ENCODE measurements around the gene PNCK. TPM values are rescaled to one million over a fixed set of nuclear protein-coding genes. Genes with fewer than 3 reads are reported as not detected.
"Not testable (repeated sequence)": the region's sequence is repeated elsewhere in the genome, so short reads cannot be mapped to it uniquely, and the experiment has no call there.

Gene PNCK
- total and polyA plus RNA-seq, 7 donors, result 4.6 to 135 (median 49.6) TPM; not detected in 2

- Histone ChIP-seq H3K27me3 (no peaks in the 10 kb centered on the region), H3K9me3 (no peaks in the 10 kb centered on the region), H3K4me1 (peaks cover 0 to 49% (median 13%) of the 10 kb centered on the region in 4 donors), H3K4me3 (no peak overlapping the region), H3K27ac (peak overlapping the region in 3 of 4 donors; percentile 66 to 92 (median 83)), H3K36me3 (peaks cover 0 to 14% (median 0%) of the 10 kb centered on the region in 4 donors)
- WGBS, 2 donors, result 39 to 83% methylated on average over 23 of the region's 23 CpGs
- no peak for DNase-seq
- TF ChIP-seq POLR2AphosphoS5 (IDR thresholded peaks at IDR 0.05) (no peak), EP300 (IDR thresholded peaks at IDR 0.05) (no peak), POLR2A (IDR thresholded peaks at IDR 0.05) (no peak), CTCF (IDR thresholded peaks at IDR 0.05) (no peak)
- intact Hi-C loops (cut with DNase I), result no loop called here
These were observed 21.2 kb upstream of the PNCK start for GRCh38 chrX:153694687-153695270.

- Histone ChIP-seq H3K27ac (peak overlapping the region in 3 of 4 donors; percentile 66 to 92 (median 83)), H3K4me1 (peaks cover 0 to 45% (median 14%) of the 10 kb centered on the region in 4 donors), H3K36me3 (peaks cover 0 to 14% (median 0%) of the 10 kb centered on the region in 4 donors)
- DNase-seq; H3K27me3 ChIP-seq; H3K4me3 ChIP-seq; H3K9me3 ChIP-seq; intact Hi-C loops (cut with DNase I): not testable (repeated sequence)
- 92% methylated on average over 16 of the region's 16 CpGs for WGBS, 2 donors
These were observed 20.6 kb upstream of the PNCK start for GRCh38 chrX:153694256-153694655.

- TF ChIP-seq CTCF (IDR thresholded peaks at IDR 0.05), result no peak
- TF ChIP-seq POLR2AphosphoS5 (IDR thresholded peaks at IDR 0.05), result peak; percentile 38 to 74 (median 56)
- no peak for TF ChIP-seq EP300 (IDR thresholded peaks at IDR 0.05)
- no peak for TF ChIP-seq POLR2A (IDR thresholded peaks at IDR 0.05)
- Histone ChIP-seq H3K4me1 (peaks cover 0 to 43% (median 13%) of the 10 kb centered on the region in 4 donors), H3K27ac (peak overlapping the region in 3 of 4 donors; percentile 66 to 92 (median 83)), H3K27me3 (no peaks in the 10 kb centered on the region), H3K36me3 (peaks cover 0 to 14% (median 0%) of the 10 kb centered on the region in 4 donors), H3K4me3 (no peak overlapping the region), H3K9me3 (no peaks in the 10 kb centered on the region)
- intact Hi-C loops (cut with DNase I), result no loop called here
- WGBS, 2 donors, result 72 to 79% methylated on average over 30 to 31 of the region's 31 CpGs
- DNase-seq, result no peak
These were observed 19.8 kb upstream of the PNCK start for GRCh38 chrX:153693216-153694086.

- H3K4me3 ChIP-seq, result no peak overlapping the region
- TF ChIP-seq EP300 (IDR thresholded peaks at IDR 0.05), result no peak
- TF ChIP-seq CTCF (IDR thresholded peaks at IDR 0.05), result no peak
- TF ChIP-seq POLR2A (IDR thresholded peaks at IDR 0.05), result no peak
- no peak for TF ChIP-seq POLR2AphosphoS5 (IDR thresholded peaks at IDR 0.05)
- peaks cover 0 to 43% (median 13%) of the 10 kb centered on the region in 4 donors for H3K4me1 ChIP-seq
- DNase-seq, result no peak
- peaks cover 0 to 14% (median 0%) of the 10 kb centered on the region in 4 donors for H3K36me3 ChIP-seq
- intact Hi-C loops (cut with DNase I), result no loop called here
- H3K9me3 ChIP-seq, result no peaks in the 10 kb centered on the region
- 56 to 76% methylated on average over 24 of the region's 24 CpGs for WGBS, 2 donors
- peak overlapping the region in 3 of 4 donors; percentile 66 to 92 (median 83) for H3K27ac ChIP-seq
- no peaks in the 10 kb centered on the region for H3K27me3 ChIP-seq
These were observed 19.1 kb upstream of the PNCK start for GRCh38 chrX:153692611-153693156.

- H3K4me3 ChIP-seq, result no peak overlapping the region
- 38 to 84% methylated on average over 4 of the region's 4 CpGs for WGBS, 2 donors
- TF ChIP-seq EP300 (IDR thresholded peaks at IDR 0.05) (no peak), CTCF (IDR thresholded peaks at IDR 0.05) (no peak), POLR2AphosphoS5 (IDR thresholded peaks at IDR 0.05) (no peak), POLR2A (IDR thresholded peaks at IDR 0.05) (no peak)
- intact Hi-C loops (cut with DNase I), result no loop called here
- H3K9me3 ChIP-seq, result no peaks in the 10 kb centered on the region
- H3K27ac ChIP-seq, result peak overlapping the region in 3 of 4 donors; percentile 44 to 92 (median 83)
- peaks cover 0 to 14% (median 0%) of the 10 kb centered on the region in 4 donors for H3K36me3 ChIP-seq
- H3K4me1 ChIP-seq, result peaks cover 0 to 47% (median 18%) of the 10 kb centered on the region in 4 donors
- DNase-seq, result no peak
- H3K27me3 ChIP-seq, result no peaks in the 10 kb centered on the region
These were observed 18.4 kb upstream of the PNCK start for GRCh38 chrX:153692003-153692402.

GRCh38 chrX:153691032-153691827 lies 17.6 kb upstream of the PNCK start:
- 84 to 87% methylated on average over 21 of the region's 21 CpGs for WGBS, 2 donors
- not testable (repeated sequence) for H3K27me3 ChIP-seq
- H3K27ac ChIP-seq, result peak overlapping the region in 3 of 4 donors; percentile 83 to 92 (median 91)

More at GRCh38 chrX:153691032-153691827, 17.6 kb upstream of the PNCK start:
- H3K9me3 ChIP-seq; DNase-seq; intact Hi-C loops (cut with DNase I); H3K4me3 ChIP-seq: not testable (repeated sequence)
- Histone ChIP-seq H3K36me3 (peaks cover 0 to 14% (median 0%) of the 10 kb centered on the region in 4 donors), H3K4me1 (peaks cover 0 to 50% (median 20%) of the 10 kb centered on the region in 4 donors)

All from sigmoid colon (tissue), 7 donors.